Activated effector memory CD4-positive, alpha-beta T cell treated with Interleukin-2 at 50 U/mL for 16 hours (primary cell): ENCODE data around the gene CNPY3.
"Not testable (repeated sequence)": the region's sequence is repeated elsewhere in the genome, so short reads cannot be mapped to it uniquely, and the experiment has no call there.

Experiments
- DNase-seq: peaks from one replicate; pipeline ENCODE4 v3.0.0-alpha.2; 2020

CNPY3 gene

DNA sequence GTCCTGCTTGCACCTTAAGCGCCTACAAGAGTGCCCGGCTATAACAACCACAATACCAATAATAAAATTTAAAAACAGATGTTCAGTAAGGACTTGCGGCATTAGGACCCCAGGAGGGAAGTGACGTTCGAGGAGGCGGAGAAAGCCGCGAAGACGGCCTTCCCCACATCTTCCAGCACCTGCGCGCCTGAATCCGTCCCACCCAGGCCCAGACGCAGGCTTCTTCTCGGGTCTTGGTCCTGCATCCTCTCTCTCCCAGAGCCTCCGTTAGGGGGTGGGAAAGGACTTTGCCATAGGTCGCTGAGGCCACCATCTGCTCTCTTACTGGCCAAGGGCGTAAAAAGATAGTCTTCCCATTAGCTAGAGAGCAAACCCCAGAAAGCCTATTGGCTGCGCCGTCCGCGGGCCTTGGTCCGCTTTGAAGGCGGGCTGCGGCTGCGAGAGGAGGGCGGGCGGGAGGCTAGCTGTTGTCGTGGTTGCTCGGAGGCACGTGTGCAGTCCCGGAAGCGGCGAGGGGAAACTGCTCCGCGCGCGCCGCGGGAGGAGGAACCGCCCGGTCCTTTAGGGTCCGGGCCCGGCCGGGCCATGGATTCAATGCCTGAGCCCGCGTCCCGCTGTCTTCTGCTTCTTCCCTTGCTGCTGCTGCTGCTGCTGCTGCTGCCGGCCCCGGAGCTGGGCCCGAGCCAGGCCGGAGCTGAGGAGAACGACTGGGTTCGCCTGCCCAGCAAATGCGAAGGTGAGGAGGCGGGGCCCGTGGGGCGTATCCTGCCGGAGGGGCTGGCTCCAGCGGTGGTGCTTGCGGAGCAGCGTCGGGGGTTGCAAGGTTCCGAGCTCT, at the start of gene CNPY3:
Gene CNPY3 (plus strand): TSS at position 495 of the 835 bp plus-strand sequence. CDS start 91 bp downstream, at position 586.
- peak; percentile 93 for DNase-seq

DNA sequence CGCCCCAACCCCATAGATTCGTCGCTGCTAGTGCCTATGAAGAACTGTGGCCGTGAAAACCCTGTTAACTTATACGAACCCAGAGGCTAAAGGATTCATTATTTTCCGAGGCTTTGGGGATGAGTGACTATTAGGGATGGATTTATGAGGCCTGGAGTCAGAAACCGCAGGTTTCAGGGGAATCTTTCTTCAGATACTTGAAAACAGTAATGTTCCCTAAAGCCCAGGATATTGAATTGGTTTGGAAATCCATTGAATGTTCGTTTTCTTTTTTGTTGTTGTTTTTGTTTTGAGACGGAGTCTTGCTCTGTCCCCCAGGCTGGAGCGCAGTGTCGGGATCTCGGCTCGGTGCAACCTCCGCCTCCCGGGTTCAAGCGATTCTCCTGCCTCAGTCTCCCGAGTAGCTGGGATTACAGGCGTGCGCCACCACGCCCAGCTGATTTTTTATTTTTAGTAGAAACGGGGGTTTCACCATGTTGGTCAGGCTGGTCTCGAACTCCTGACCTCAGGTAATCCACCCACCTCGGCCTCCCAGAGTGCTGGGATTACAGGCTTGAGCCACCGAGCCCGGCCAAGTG, 49.0 kb upstream of the CNPY3 start:
- DNase-seq = not testable (repeated sequence)

DNA sequence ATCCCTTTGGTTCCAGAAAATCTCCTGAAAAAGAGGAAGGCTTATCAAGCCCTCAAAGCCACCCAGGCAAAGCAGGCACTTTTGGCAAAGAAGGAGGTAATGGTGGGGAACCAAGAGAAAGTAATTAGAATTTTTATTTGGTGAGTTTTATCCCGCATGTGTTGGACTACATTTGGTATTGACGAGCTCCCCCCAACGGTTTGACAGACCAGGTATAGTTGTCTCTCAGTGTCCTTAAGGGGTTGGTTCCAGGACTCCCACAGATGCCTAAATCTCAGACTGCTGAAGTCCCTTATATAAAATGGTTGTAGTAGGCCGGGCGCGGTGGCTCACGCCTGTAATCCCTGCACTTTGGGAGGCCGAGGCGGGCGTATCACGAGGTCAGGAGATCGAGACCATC, 48.4 kb upstream of the CNPY3 start:
- not testable (repeated sequence) for DNase-seq

DNA sequence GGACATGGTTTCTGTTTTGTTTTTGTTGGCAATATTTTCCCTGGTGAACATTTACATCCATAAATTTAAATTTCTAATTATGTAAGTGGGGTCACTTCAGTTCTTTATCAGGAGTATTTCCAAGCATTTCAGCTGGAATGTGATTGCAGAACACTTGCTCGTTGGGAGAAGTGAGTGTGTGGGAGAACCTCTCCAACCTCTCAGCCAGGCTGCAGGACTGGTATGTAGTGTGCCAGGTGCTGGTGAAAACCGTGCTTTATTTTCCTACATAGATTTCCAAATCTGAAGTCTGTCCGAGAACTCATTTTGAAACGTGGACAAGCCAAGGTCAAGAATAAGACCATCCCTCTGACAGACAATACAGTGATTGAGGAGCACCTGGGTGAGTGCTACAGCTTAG, 43.6 kb upstream of the CNPY3 start:
- DNase-seq = no peak

DNA sequence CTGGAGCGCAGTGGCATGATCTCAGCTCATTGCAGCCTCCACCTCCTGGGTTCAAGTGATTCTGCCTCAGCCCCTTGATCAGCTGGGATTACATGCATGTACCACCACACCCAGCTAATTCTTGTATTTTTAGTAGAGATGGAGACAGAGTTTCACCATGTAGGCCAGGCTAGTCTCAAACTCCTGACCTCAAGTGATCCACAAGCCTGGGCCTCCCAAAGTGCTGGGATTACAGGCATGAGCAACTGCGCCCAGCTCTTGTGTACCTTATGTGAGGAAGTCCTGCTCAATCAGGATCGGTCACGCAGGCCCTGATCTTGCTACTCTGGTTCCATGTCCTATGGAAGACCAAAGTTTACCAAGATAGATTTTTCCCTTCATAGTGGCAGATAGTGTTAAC, 41.1 kb upstream of the CNPY3 start:
- DNase-seq = not testable (repeated sequence)

DNA sequence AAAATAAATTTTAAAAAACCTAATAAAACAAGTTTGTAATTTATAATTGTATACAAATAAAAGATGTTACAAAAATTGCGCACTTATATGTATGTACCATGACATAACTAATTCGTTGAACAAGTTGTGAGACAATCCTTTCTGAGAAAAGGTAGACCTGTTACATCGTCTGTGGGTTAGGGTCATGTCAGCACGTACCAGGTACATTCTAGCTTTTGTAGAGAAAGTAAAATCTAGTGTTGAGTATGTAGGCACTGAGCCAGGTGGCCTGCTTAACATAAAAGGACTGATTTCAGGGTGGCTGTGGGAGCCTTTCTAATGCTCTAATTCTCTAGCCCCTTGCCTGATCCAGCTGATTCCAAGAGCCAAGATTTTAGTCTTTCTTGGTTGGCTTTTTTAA, 39.5 kb upstream of the CNPY3 start:
- no peak for DNase-seq

DNA sequence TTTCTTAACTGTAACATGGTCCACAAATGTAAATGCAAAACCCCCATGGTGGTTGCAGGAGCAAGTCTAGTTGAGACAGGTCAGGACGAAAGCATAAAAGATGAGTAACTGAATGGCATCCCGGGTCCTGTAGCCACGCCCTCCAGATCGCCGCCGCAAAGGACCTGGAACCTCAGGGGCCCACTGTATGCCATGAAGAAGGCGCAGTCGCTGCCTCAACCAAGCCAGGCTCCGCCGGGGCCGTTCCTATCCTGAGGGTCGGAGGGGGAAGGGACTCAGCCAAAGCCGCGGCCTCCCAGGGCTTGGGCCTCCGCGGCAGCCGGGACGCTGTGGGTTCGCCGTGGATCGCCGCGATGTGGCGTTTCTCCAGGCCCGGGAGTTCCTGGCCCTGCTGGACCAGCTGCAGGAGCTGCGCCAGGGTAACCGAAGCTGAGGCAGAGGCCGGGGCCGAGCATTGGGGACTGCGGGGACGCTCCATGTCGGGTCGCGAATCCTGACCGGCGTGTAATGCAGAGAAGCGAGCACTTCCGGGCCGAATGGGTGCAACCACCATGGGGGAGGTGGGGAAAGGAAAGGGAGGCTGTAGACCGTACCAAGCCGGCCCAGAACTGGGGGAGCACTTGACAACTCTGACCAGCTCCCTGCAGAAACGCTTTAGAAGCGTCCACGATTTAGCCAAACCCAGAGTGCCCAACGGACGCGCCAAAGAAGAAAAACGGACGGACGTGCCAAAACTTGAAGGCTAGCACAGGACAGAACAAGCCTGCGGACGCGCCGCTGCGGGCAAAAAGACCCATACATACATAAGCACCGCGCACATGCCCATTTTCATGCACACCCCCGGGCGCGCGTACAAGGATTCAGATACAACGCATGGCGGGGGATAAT, 38.7 kb upstream of the CNPY3 start:
- DNase-seq = peak; percentile 85

DNA sequence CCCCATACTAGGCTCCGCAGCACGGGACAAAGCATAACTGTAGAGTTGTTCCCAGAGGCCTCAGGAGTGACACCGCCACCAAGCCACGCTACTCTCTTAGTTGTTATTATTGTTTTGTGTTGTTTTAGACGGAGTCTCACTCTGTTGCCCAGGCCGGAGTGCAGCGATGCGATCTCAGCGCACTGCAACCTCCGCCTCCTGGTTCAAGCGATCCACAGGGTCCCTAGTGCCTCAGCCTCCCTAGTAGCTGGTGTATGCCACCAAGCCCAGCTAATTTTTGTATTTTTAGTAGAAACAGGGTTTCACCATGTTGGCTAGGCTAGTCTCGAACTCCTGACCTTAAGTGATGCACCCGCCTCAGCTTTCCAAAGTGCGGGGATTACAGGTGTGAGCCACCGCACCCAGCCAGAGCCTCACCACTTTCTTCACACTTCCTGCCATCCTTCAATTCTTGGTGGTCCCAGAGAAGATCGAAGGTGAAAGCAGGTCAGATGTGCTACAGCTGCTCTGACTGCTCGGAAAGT, 38.0 kb upstream of the CNPY3 start:
- no peak for DNase-seq

DNA sequence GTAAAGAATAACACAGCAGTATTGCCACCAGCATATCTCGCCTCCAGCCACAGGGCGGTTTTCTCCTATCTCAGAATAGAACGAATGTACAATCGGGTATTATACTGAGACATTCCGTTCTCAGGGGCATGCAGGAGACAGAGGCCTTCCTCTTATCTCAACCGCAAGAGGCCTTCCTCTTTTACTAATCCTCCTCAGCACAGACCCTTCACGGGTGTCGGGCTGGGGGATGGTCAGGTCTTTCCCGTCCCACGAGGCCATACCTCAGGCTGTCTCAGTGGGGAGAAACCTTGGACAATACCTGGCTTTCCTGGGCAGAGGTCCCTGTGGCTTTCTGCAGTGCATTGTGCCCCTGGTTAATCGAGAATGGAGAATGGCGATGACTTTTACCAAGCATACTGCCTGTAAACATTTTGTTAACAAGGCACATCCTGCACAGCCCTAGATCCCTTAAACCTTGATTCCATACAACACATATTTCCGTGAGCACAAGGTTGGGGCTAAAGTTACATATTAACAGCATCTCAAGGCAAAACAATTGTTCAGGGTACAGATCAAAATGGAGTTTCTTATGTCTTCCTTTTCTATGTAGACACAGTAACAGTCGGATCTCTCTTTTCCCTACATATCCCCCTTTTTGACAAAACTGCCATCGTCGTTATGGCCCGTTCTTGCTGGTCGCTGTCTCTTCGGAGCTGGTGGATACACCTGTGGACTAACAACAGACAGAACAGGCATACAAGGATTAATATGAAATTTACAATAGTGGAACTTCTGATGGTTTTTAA, 35.0 kb upstream of the CNPY3 start:
- not testable (repeated sequence) for DNase-seq

DNA sequence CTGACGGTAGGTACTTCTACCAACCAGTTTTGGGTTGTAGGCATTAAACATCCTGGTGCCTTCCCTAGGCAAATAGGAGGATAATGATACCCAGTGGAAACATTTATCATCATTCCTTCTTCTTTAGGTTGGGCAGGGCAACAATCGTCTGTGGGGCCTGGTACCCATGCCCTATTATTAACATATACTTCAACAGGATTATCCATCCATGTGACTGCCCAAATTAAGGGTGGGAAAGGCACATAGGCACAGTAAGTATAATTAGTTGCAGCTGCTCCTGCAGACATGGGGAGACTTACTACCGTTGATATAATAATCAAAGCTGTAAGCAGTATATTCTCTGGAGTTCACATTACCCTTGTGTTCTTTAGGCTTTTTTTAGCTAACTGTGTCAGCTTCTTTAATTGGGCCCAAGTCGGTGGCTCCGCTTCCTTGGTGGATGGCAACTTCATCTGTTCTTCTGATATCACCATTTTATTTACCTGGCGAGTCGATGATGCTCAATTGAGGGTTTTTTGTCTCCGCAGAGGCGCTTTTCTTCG, 33.0 kb upstream of the CNPY3 start:
- DNase-seq = no peak

DNA sequence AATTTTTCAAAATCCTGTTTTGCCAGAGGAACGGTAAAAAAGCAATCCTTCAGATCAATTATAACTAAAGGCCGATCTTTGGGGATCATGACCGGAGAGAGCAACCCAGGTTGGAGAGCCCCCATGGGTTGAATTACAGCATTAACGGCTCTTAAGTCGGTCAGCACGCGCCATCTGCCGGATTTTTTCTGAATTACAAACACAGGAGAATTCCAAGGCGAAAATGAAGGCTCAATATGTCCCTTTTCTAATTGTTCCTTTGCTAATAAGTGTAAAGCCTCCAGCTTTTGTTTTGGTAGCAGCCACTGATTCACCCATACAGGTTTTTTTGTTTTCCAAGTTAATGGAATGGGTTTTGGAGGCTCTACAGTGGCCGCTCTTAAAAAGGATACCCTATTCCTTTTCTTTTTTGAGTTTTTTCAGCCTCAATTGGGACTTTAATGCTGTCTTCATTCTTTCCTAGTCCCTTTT, 30.4 kb upstream of the CNPY3 start:
- peak; percentile 30 for DNase-seq

DNA sequence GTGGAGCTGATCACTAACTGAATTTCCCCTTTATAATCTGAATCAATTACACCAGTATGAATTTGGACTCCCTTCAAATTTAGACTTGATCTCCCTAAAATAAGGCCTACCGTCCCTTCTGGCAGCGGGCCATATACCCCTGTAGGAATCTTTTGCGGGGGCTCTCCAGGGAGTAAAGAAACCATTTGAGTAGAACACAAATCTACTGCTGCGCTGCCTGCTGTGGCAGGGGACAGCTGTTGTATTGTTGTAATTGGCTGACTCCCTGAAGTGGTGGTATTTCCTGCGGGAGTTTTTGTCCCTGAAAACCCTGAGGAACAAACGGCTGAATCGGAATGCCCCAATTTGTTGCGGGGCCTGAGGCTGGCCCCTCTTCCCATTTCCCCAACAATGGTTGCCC, 29.4 kb upstream of the CNPY3 start:
- no peak for DNase-seq

DNA sequence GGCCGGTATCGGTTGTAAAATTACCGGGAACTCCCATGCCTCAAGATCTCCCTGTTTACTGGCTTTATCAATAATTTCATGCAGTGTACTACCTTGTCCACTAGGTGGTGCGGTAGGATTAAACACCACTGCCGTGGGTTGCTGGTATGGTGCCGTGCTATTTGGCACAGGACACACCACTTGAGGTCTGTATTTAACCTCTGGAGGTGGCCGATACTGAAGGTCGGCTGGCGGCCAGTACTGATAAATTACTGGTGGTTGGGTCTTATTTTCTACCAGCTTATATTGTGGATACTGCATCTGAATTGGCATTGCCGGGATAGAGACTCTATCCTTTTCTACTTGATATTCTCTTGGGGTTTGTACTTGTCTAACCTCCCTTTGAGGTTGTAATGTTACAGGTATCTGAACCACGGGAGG, 27.7 kb upstream of the CNPY3 start:
- peak; percentile 41 for DNase-seq

DNA sequence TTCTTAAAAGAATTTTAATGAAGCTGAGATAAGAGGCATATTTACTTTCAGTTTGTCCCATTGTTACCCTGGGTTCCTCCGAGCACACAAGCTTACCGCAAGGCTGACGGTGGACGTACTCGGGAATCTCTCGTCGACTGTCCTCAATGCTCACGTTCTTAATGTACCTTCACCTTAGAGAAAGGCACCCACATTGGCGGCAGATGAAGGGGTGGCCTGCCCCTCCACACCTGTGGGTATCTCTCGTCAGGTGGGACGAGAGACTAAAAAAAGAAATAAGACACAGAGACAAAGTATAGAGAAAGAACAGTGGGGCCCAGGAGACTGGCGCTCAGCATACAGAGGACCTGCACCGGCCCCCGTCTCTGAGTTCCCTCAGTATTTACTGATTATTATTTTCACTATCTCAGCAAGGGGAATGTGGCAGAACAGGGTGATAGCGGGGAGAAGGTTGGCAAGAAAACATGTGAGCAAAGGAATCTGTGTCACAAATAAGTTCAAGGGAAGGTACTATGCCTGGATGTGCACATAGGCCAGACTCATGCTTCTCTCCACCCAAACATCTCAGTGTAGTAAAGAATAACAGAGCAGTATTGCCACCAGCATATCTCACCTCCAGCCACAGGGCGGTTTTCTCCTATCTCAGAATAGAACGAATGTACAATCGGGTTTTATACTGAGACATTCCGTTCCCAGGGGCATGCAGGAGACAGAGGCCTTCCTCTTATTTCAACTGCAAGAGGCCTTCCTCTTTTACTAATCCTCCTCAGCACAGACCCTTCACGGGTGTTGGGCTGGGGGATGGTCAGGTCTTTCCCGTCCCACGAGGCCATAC, 26.6 kb upstream of the CNPY3 start:
- DNase-seq = not testable (repeated sequence)

DNA sequence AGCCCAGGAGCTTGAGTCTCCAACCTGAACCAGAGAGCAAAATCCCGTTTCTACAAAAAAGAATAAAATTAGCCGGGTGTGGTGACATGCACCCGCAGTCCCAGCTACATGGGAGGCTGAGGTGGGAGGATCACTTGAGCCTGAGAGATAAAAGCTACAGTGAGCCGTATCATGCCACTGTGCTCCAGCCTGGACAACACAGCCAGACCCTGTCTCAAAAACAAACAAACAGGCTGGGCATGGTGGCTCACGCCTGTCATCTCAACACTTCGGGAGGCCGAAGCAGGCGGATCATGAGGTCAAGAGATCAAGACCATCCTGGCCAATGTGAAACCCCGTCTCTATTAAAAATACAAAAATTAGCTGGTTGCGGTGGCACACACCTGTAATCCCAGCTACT, 24.8 kb upstream of the CNPY3 start:
- DNase-seq = no peak

DNA sequence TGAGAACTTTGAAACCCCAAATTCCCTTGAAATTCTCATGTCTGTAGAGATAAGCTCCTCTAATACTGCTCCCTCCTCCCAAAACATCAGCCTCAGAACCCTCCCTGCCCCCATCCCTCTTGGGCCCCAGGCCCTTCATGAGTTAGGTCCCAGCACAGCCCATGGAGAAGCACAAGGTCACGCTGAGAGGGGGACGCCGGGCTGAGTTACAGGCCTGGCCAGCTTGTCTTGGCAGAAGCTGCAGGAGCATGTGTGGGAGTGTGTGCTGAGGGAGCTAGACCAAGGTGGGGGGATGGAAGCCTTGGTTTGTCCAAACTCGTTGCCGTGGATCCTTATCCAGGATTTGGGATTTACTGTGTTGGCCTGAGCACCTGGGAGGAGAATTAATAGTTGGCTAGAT, 21.9 kb upstream of the CNPY3 start:
- DNase-seq = no peak

DNA sequence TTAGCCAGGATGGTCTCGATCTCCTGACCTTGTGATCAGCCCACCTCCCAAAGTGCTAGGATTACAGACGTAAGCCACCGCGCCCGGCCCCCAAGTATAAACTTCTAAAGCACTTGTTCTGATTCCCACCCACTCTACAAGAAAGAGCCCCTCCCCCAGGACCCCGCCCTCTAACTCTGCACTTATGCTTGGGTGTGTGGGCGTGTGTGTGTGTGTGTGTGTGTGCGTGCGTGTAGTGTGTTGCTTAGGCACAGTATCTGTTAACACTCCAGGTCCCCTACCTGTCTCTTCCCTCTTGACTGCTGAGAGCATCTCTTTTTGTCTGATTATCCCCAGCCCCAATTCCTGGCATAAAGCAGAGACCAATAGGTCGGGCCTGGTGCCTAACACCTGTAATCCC, 19.4 kb upstream of the CNPY3 start:
- DNase-seq = no peak

DNA sequence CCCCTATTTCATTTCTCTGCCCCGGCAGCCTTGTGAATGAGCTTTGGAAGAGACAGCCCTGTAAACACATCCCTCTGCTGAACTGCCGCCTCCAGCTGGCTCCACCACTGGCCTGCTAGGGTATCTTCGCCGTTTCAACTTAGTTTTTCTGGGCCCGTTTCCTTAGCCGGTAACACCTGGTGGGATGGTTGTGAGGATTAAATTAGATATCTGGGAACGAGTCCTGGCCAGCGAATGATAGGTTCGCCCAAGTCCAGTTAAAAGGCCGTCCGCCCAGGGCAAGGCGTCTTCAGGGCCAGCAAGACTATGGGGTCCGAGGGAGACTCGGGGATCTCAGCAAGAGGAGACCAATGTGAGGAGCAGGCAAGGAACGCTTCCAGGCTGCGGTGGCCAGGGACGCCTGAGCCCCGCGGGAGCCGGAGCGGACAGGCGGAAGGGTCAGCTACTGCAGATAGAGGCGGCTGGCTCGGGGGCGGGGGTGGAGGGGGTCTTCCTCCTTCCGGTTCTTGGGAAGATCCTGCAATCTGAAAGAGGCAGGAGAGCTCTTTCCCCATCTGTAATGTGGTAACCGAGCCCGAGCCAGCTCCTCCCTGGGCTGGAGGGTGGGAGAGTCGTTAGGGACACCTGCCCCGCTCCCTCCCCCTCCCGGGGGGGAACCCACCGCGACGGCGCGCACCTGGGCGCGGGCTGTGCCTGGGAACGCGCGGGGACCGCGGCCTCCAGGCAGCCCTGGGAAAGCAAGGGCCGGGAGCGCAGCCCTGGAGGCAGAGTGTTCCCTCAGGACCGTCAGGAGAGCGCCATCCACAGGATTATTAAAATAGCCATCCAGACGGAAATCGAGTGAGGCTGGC, 17.9 kb upstream of the CNPY3 start:
- DNase-seq = no peak

DNA sequence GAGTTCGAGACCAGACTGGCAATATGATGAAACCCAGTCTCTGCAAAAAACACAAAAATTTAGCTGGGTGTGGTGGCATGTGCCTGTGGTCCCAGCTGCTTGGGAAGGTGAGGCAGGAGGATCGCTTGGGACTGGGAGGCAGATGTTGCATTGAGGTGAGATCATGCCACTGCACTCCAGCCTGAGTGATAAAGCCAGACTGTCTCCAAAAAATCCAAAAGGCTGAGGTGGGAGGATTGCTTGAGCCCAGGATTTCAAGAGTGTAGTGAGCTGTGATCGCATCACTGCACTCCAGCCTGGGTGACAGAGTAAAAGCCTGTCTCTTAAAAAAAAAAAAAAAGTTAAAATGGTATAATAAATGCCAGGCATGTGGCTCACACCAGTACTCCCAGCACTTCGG, 14.7 kb upstream of the CNPY3 start:
- no peak for DNase-seq

DNA sequence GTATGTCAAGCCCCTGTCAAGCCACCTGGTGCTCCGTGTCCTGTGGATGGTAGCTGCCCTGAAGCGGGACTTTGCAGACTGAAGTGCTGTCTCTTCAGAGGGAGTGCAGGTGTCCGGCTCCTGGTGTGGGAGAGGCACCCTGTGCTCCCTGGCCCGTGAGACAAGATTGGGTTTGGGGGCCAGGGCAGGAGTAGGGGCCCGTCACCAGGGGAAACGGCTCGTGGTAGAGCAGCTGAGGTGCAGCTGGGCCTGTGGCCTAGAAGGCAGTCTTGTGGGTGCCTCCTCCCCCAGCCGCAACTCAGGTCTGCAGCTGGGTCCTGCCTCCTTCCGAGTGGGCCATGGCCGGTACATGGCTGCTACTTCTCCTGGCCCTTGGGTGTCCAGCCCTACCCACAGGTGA, 13.5 kb upstream of the CNPY3 start, which contains the start of gene PTCRA:
Gene PTCRA (plus strand): TSS at position 322 of the 400 bp plus-strand sequence. CDS start 17 bp downstream, at position 339.
- DNase-seq = no peak
